ENCODE measurements around the gene PARD6B.

- TF ChIP-seq CTCF (conservative IDR thresholded peaks at IDR 0.05; ENCODE audit: low read length) (no peak), EZH2phosphoT487 (IDR thresholded peaks at IDR 0.05; ENCODE audit: borderline replicate concordance) (no peak)
Measured at GRCh38 chr20:50725724-50726005, 5.7 kb upstream of the PARD6B start.

Data from Loucy (cell line).